GM21825 (cell line): ENCODE data around the gene ADGRD1.

ENCODE experiments used
- ATAC-seq: cut with Tn5 transposase; IDR thresholded peaks from one replicate; pipeline ENCODE4 v1.9.1; 2021; ENCODE audit warnings: mild to moderate bottlenecking, moderate library complexity; ENCODE audit not compliant: unreplicated experiment

ADGRD1 gene

DNA sequence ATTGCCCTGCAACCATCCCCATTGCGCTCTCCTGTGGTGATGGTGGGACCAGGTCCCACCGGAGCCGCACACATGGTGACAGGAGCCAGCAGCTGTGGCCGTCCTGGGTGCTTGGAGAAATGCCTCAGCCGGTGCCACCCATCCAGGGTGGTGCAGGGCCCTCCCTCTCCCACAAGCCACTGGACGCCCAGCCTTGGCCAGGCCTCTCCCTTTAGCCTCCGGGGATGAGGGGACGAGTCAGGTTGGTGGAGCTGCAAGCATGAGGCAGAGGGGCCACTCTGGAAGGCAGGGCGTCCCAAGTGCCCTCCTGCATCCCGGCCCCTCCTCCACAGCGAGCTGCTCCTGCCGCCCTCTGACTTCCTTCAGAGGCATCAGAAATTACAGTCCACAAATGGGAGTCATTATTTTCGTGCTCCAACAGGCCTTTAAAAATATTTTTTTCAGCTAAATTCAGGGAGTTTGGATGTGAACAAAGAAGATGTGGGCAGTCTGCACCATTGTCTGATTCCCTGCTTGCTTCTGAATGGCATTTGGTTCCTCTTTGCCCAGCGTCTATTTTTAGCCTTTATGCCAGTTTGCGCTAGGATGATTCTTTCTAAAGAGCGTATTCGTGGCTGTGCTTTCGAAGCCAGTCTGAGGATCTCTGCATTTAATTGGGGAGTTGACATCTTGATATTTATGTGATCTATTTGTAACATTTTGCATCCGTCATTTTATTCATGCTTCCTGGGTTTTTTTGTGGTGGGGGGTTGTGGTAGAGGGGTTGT lies 189.4 kb downstream of the ADGRD1 start:
- no peak for ATAC-seq

- ATAC-seq: no peak
These were observed 192.5 kb downstream of the ADGRD1 start for GRCh38 chr12:131146173-131146675.

- ATAC-seq: no peak
These were observed 193.6 kb downstream of the ADGRD1 start for GRCh38 chr12:131147293-131147692.

- no peak for ATAC-seq
These were observed 194.2 kb downstream of the ADGRD1 start for GRCh38 chr12:131147894-131148293.

GRCh38 chr12:131151558-131152345 lies 198.0 kb downstream of the ADGRD1 start:
- ATAC-seq: no peak

DNA sequence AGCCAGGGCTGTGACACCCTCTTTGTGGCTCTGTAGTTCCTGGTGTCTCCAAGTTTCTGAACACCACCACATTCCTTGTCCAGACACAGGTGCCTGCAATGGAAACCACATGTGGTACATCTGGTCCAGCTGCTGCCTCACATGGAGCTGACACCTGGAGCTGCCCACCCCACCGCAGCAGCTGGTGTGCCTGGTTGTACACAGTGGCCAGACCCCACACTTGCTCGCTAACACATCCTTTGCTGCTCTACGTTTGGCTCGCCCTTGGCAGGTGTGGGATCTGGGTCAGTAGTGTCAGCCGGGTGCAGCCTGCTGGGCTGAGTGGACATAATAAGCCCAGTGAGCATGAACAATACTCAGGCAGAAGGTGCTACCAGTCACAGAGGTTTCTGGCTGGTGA lies 198.9 kb downstream of the ADGRD1 start:
- ATAC-seq: no peak

DNA sequence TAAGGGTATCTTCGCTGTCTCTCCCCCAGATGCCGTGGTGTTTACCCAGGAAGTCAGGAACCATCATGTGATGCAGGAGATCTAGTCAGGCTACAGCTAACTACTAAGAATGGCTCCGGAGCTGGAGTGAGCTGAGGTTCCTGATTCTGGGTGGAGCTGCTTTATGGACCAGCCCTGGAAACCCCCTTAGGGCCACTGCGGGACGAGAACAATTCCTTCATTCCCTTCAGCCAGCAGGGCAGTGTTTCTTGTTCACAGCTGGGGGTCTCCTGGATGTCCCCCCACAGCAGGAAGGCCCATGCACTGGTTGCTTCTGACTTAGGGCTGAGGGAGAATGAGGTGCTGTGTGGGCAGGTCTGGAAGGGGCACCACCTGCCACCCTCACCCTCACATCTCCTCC lies 199.3 kb downstream of the ADGRD1 start:
- no peak for ATAC-seq

DNA sequence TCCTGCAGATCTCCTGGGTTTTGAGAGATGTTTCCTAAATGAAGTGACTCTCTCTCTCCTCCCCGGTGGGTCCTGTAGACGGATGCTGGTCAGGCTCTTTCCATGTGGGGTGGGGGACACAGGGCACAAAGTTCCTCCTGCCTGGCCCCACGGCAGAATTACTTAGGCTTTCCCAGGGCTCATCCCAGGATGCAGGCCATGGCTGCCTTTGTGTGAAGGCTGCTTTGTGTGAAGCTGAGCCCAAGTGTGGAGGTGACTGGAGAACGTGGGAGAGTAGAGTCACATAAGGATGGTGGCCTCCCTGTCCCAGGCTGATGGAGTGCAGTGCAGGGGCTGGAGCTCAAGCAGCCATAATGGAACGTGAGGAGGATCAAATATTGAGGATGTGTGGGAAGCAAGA lies 200.2 kb downstream of the ADGRD1 start:
- no peak for ATAC-seq

DNA sequence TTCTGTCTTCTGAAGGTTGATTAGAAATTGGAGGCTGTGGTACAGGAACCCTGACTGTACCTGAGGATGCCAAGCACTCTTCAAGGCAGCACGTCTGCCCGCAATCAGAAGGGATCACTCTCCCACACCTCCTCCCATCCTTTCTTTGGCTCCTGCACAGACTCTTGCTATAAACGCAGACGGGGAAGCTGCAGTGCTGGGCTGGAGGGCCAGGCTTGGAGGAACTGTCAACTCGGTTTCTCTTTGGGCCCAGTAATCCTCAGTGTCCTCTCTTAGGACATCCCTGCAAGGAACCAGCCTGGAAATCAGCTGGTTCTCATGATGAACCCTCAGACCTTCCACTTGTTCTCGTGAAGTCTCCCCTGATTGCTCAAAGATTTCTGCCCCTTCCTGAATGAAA lies 201.4 kb downstream of the ADGRD1 start:
- ATAC-seq: no peak

DNA sequence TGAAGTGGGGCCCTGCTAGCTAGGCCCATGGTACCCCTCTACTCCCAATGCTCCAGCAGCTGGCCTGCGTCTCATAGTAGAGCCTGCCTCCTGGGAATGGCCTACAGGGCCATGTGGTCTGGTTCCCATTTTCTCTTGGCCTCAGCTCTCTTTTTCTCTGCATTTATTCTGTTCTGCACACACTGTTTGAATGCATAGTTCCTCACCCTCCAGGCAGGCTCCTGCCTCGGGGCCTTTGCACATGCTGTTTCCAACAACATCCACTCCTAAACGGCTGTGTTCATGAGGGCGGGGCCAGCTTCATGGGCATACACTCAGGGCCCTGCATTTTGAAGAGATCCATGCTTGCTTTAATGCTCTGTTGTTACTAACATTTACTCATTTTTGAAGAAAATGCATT lies 204.0 kb downstream of the ADGRD1 start:
- no peak for ATAC-seq

GRCh38 chr12:131159660-131160059 lies 206.0 kb downstream of the ADGRD1 start:
- no peak for ATAC-seq

GRCh38 chr12:131162113-131162512 lies 208.4 kb downstream of the ADGRD1 start:
- no peak for ATAC-seq

DNA sequence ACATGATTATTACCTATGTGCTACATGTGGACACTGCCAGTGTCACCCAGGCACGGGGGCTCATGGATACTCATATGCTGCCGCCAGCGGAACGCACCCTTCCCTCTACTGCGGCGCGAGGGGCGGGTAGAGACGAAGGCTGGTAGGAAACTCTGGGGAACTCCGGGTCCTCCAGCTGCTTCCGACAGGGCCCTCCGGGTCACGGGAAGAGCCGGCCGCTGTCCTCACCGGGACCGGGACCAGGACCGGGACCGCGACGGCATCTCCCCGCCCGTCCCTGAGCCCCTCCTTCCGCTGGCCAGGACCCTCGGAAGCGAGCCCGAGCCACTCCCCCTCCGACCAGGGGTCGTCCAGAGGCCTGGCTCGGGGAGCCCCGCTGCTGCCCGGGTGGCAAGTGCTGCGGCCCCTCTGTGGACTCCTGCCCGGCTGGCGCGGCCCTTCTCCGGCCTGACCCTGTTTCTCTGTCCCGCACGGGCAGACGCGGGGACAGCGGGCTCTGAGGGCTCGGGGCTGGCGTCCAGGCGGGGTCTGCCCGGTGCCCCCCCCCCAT lies 209.6 kb downstream of the ADGRD1 start:
- no peak for ATAC-seq

- ATAC-seq: no peak
These were observed 210.6 kb downstream of the ADGRD1 start for GRCh38 chr12:131164096-131164872.

DNA sequence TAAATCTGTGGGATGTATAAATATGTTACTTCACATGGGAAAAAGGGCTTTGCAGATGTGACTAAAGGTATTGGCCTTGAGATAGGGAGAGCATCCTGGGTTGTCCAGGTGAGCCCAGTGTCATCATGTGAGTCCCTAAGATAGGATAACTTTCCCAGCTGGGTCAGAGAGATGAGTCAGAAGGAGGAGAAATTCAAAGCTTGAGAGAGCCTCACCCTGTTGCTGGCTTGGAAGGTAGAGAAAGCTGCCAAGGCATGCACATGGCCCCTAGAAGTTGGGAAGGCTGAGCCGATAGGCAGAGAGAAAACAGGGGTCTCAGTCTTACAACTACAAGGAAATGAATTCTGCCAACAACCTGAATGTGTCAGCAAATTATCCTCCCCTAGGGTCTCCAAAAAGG lies 213.0 kb downstream of the ADGRD1 start:
- no peak for ATAC-seq

- ATAC-seq: no peak
These were observed 213.6 kb downstream of the ADGRD1 start for GRCh38 chr12:131167334-131167733.

DNA sequence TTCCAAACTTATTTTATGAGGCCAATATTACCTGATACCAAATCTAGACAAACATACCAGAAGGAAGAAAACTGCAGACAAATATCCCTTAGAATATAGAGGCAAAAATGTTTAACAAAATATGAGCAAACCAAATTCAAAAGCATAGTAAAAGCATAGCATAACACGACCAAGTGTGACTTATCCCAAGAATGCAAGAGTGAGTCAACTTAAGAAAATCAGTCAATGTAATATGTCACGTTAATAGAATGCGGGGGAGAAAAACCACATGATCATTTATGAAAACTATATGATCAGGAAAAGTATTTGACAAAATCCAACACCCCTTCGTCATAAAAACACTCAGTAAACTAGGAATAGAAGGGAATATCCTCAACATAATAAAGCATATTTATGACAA lies 217.3 kb downstream of the ADGRD1 start:
- no peak for ATAC-seq

DNA sequence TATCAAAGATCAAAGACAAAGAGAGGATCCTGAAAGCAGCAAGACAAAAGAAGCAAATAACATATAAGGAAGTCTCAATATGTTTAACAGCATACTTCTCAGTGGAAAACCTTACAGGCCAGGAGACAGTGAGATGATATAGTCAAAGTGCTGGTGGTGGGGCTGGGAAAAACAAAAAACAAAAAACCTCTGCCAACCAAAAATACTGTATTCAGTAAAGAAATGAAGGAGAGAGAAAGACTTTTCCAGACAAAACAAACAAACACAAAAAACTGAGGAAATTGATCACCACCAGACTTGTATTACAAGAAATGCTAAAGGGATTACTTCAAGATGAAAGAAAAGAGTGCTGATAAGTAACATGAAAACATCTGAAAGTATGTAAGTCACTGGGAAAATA lies 221.2 kb downstream of the ADGRD1 start:
- ATAC-seq: no peak

DNA sequence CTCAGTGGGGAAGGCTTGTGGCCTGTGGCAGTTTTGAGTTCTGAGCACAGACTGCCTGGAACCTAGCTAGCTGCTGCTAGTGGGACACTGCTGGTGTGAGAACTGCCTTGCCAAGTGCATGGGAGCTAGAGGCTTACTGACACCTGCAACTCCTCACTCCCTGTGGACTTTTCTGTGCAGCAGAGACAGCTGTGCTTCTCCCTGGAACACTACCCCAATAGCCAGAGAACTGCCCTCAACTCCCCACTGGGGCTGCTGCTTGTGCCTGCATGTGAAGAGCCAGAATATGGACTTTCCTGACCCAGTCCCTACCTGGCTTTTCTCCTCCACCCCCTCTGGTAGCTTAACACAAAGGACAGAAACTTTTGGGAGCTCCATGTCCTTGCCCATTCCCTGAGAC lies 222.6 kb downstream of the ADGRD1 start:
- no peak for ATAC-seq

GRCh38 chr12:131176926-131177325 lies 223.2 kb downstream of the ADGRD1 start:
- ATAC-seq: no peak

- no peak for ATAC-seq
These were observed 223.9 kb downstream of the ADGRD1 start for GRCh38 chr12:131177599-131177998.
